ENCODE measurements around the gene EFL1.

GRCh38 chr15:82309802-82310201, 47.3 kb upstream of the EFL1 start:
- no peak for TF ChIP-seq POLR2A (IDR thresholded peaks at IDR 0.05; ENCODE audit: low read length)
- TF ChIP-seq GATA1 (IDR thresholded peaks at IDR 0.05; ENCODE audit: low read depth, low read length): no peak

Measured in erythroblast (primary cell).